HUES6 (cell line): ENCODE measurements around the gene KRT3.

Experiments
- H3K27ac ChIP-seq: 2 replicates; pipeline ENCODE4 v1.7.0; 2013; ENCODE audit warnings: low read depth, mild to moderate bottlenecking, low read length, inconsistent platforms
- H3K27me3 ChIP-seq: 2 replicates; pipeline ENCODE4 v1.6.1; 2013; ENCODE audit warnings: low read length; ENCODE audit not compliant: control insufficient read depth, insufficient read depth
- H3K36me3 ChIP-seq: 2 replicates; pipeline ENCODE4 v1.6.1; 2013; ENCODE audit warnings: low read length; ENCODE audit not compliant: control insufficient read depth, insufficient read depth
- H3K4me1 ChIP-seq: 2 replicates; pipeline ENCODE4 v1.6.1; 2013; ENCODE audit warnings: low read length; ENCODE audit not compliant: control insufficient read depth, insufficient read depth
- H3K4me3 ChIP-seq: 2 replicates; pipeline ENCODE4 v1.5.1; 2013; ENCODE audit warnings: low read depth, low read length
- H3K9ac ChIP-seq: one replicate; pipeline ENCODE4 v1.6.1; 2013; ENCODE audit warnings: mild to moderate bottlenecking, low read length
- H3K9me3 ChIP-seq: 2 replicates; pipeline ENCODE4 v1.6.1; 2013; ENCODE audit warnings: low read depth, low read length; ENCODE audit not compliant: control insufficient read depth, insufficient read depth

KRT3 gene

DNA sequence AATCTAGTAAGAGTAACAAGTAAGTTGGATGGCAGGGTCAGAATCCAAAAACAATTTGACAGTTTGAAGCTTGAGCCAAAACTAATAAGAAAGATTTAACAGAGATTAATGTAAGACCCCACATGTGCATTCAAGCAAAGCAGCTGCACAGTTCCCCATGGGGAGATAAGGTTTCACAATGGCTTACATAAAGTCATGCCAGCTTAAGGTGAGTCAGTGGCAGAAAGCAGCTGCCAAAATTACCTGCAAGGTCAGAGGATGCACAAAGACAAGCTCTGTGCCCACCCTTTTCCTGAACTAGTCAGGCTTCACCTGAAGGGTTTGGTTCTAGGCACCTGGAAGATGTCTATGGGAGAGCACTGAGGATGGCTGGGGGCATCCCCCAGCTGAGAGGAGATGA is 56.0 kb downstream of the KRT3 start:
- H3K9ac ChIP-seq: no peak overlapping the region

More for the DNA sequence above, 56.0 kb downstream of the KRT3 start:
- H3K27ac ChIP-seq: no peak overlapping the region
- no peaks in the 10 kb centered on the region for H3K4me1 ChIP-seq
- no peaks in the 10 kb centered on the region for H3K36me3 ChIP-seq
- no peaks in the 10 kb centered on the region for H3K9me3 ChIP-seq
- no peak overlapping the region for H3K4me3 ChIP-seq
- H3K27me3 ChIP-seq: peaks cover 41% of the 10 kb centered on the region
